Measurements from ENCODE around the gene SOHLH1.

Gene SOHLH1

DNA sequence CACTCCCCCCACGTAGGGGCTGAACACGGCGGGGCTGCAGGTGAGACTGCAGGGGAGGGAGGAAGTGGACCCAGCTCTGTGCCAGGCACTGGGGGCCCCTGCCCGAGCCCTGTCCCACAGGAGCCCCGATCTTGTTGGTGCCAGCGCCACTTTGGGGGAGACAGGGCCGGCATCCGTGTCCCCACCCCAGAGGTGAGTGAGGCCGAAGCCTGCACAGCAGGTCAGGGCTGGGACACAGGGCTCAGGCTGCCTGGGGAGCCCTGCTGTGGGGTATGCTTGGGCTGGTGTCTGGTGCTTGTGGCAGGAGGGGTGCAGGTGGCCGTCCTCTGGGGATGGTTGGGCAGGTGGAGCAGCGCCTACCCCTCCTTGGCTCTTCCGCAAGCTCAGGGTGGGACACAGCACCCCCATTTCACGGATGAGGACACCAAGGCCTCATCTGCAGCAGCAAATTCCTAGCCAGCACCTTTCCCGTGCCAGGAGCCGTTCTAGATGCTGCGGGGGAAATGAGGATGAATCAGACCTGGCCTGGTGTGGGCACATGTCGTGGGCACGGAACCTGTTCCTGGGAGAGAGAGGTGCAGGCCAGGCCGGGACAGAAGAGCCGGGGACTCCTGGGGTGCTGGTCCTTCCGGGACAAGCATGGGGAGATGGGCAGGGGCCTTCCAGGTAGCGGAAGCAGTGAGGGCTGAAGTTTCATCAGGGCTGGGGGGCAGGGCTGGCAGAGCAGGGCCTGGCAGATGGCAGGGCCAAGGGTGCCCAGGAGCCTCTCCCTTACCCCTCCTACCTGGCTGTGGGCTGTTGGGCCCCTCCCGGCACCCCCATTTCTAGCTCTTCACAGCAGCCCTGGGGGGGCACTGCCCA, 37.9 kb upstream of the SOHLH1 start:
- H3K36me3 Mint-ChIP-seq (ENCODE audit: low read depth): no peaks in the 10 kb centered on the region
- DNase-seq: no peak
- no peak overlapping the region for H3K27ac Mint-ChIP-seq
- H3K27me3 Mint-ChIP-seq: peaks cover 20% of the 10 kb centered on the region
- H3K4me1 Mint-ChIP-seq (ENCODE audit: low read depth): no peaks in the 10 kb centered on the region
- H3K4me3 Mint-ChIP-seq: no peak overlapping the region
- H3K9me3 Mint-ChIP-seq: peaks cover 2% of the 10 kb centered on the region

DNA sequence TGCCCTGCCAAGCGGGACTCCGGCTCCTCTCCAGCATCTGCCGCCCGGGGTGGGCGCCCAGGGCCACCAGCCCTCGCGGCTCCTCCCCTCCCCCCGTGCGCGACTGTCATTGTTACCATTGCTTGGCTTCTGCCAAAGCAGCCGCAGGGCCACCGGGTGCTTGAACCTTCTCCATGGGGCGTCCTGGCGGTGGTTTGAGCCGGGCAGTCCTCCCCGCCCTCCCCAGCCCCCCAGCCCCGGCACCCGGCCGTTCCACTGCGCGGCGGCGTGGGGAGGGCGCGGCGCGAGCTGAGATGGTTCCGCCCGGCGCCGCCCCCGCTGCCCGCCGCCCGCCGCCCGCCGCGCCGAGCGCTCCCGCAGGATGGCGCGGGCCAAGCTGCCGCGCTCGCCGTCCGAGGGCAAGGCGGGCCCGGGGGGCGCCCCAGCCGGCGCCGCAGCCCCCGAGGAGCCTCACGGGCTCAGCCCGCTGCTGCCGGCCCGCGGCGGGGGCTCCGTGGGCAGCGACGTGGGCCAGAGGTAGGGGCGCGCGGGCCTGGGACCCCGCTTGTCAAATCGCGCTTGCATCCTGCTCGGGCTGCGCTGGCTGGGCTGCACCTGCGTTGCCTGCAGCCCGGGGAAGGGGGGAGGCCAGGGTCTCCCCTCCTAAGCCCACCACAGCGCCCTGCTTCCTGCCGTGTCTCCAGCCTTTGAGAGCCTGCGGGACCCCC, 37.1 kb upstream of the SOHLH1 start:
- Mint-ChIP-seq H3K9me3 (peaks cover 5% of the 10 kb centered on the region), H3K4me1 (ENCODE audit: low read depth) (no peaks in the 10 kb centered on the region), H3K4me3 (no peak overlapping the region), H3K27ac (no peak overlapping the region), H3K36me3 (ENCODE audit: low read depth) (no peaks in the 10 kb centered on the region), H3K27me3 (peaks cover 20% of the 10 kb centered on the region)
- no peak for DNase-seq

DNA sequence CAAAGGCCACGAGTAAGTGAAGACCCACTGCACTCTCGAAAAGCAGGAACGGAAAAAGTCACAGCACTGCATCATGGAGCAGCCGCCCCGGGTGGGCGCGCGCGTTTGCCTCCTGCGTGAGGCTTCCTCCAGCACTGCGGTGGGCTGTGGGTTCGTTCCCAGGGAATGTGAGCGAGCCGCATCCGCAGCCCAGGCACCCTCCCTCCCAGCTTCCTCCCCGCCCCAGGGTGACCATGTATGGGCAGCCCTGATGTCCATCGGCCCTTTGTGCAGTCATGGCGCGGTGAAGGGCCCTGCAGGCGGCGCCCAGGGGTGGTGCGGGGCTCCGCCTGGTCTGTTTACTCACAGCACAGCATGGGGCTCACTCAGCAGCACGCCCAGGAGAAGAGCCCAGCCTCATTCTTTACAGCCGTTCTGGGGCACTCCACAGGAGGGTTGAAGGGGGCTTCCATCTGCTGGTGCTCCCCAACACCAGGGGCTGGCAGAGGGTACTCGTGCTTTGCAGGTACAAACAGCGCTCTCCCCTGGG, 35.4 kb upstream of the SOHLH1 start:
- Mint-ChIP-seq H3K36me3 (ENCODE audit: low read depth) (no peaks in the 10 kb centered on the region), H3K4me1 (ENCODE audit: low read depth) (no peaks in the 10 kb centered on the region), H3K4me3 (no peak overlapping the region), H3K27me3 (peaks cover 20% of the 10 kb centered on the region), H3K27ac (no peak overlapping the region), H3K9me3 (peaks cover 10% of the 10 kb centered on the region)
- DNase-seq: no peak

DNA sequence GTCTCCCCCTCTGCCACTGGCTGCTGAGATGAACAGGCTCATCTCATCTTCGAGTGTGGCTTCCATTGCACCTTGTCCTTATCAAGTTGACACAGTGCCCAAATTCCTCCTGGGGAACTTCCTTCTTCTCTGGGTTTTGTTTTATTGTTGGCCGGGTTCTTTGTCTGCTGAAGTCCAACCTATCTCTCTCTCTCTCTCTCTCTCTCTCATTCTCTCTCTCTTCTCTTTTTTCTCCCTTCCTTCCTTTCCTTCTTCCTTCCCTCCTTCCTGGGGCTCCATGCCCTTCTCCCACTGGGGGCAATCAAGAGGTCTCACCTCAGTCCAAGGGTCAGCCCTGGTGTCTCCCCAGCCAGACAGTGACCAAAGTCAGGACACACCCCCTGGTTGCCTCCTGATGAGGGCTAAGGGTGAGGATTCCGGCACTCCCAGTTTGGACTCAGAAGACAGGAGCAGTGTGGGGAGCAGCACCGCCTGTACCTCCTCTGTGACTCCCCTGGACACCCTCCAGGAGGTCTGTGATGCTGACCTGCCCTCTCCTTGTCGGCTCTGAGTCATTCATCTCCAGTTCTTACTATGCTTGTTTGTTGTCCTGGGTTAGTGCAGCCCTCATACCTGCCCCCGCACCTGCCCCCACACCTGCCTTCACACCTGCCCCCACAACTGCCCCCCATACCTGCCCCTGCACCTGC, 33.4 kb upstream of the SOHLH1 start:
- H3K4me3 Mint-ChIP-seq: no peak overlapping the region
- H3K27ac Mint-ChIP-seq: no peak overlapping the region
- H3K27me3 Mint-ChIP-seq: peaks cover 19% of the 10 kb centered on the region
- peaks cover 10% of the 10 kb centered on the region for H3K9me3 Mint-ChIP-seq
- DNase-seq: no peak
- H3K4me1 Mint-ChIP-seq (ENCODE audit: low read depth): no peaks in the 10 kb centered on the region
- no peaks in the 10 kb centered on the region for H3K36me3 Mint-ChIP-seq (ENCODE audit: low read depth)

DNA sequence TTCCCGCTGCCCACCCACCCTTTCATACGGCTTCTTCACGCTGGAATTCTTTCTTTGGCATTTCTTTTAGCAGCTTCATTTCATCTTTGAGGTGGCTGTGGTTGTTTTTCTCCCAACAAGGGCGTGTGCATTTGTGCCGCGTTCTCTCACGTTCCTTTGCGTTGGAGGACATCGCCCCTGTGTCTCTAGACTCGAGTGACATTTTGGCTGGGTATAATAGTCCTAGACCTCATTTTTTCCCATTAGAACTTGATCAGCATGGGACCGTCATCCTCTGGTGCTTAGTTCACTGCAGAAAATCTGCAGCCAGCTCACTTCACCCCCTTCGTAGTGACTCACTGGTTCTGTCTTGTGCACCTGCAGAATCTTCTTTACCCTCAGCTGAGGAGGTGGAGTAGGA, 32.2 kb upstream of the SOHLH1 start:
- no peak for DNase-seq
- no peak overlapping the region for H3K4me3 Mint-ChIP-seq
- peaks cover 10% of the 10 kb centered on the region for H3K9me3 Mint-ChIP-seq
- H3K36me3 Mint-ChIP-seq (ENCODE audit: low read depth): no peaks in the 10 kb centered on the region
- H3K27ac Mint-ChIP-seq: no peak overlapping the region
- peaks cover 13% of the 10 kb centered on the region for H3K27me3 Mint-ChIP-seq
- H3K4me1 Mint-ChIP-seq (ENCODE audit: low read depth): no peaks in the 10 kb centered on the region

DNA sequence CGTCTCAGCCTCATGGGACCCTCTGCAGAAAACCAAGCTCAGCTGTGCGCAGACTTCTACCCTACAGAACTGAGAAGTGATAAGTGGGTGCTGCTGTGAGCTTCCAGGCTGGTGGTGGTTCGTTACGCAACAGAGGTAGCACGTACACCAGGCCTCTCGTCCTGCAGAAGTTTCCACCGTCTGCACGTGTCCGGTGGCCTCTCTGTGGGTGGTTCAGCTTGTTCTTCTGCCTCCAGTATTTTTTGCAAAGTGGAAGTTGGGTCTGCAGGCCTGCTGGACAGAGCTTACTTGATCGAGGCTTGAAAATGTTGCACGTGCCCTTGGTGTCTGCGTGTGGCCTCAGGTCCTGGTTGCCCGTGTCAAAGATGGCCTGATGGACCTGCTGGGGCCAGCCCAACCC, 30.2 kb upstream of the SOHLH1 start:
- Mint-ChIP-seq H3K4me3 (no peak overlapping the region), H3K4me1 (ENCODE audit: low read depth) (no peaks in the 10 kb centered on the region), H3K27me3 (peaks cover 13% of the 10 kb centered on the region), H3K9me3 (peaks cover 10% of the 10 kb centered on the region), H3K36me3 (ENCODE audit: low read depth) (no peaks in the 10 kb centered on the region), H3K27ac (no peak overlapping the region)
- no peak for DNase-seq

DNA sequence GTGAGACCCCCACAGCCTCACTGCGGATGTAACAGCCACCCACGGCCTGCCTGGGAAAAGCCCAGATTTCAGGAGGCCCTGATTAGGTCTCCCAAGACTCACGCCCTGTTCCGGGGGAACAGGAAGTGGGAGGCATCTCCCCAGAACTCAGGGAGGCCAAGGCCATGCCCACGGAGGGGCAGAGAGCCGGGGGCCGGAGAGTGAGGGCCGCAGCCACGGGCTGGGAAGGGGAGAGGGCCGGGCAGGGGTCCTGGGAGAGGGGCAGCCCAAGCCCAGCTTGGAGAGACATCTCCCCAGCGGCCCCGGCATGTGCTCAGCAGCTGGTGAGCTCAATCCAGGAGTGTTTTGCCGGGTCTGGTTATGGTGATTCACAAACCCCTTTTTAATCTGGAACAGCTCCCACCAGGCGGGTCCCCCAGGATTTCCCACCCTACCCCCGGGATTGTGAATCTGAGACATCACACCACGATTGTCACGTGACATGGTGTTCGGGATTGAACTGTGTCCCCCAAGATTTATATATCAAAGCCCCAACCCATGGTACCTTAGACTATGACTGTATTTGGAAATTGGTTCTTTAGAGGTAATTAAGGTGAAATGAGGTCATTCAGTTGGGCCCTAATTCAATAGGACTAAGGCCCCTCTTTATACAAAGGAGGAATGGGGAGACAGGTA, 29.3 kb upstream of the SOHLH1 start:
- Mint-ChIP-seq H3K27me3 (peaks cover 8% of the 10 kb centered on the region), H3K36me3 (ENCODE audit: low read depth) (no peaks in the 10 kb centered on the region), H3K4me3 (no peak overlapping the region), H3K4me1 (ENCODE audit: low read depth) (no peaks in the 10 kb centered on the region), H3K9me3 (peaks cover 10% of the 10 kb centered on the region), H3K27ac (no peak overlapping the region)
- no peak for DNase-seq

DNA sequence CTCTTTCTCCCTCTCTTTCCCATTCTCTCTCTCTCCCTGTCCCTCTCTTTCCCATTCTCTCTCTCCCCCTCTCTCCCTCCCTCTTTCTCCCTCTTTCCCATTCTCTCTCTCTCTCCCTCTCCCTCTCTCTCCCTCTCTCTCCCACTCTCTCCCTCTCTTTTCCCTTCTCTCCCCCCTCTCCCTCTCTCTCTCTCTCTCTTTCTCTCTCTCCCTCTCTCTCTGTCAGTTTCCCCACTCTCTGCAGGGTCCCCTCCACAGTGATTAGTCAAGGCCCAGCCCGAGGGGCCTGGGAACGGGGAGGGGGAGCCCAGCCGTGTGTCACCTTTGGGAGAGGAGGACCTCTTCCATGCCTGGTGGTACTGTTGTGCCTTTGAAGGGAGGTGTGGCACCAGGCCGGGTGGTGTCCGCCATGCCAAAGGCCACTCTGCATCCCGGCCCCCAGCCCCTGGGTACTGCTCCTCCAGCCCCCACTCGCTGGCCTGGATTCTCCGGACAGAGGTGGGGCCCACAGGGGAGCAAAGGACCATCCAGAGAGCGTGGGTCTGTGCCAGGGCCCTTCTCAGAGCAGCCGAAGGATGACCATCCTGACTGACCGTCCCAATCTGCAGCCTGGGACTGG, 28.1 kb upstream of the SOHLH1 start:
- peaks cover 8% of the 10 kb centered on the region for H3K9me3 Mint-ChIP-seq
- H3K27me3 Mint-ChIP-seq: peaks cover 8% of the 10 kb centered on the region
- H3K36me3 Mint-ChIP-seq (ENCODE audit: low read depth): no peaks in the 10 kb centered on the region
- no peak overlapping the region for H3K27ac Mint-ChIP-seq
- H3K4me1 Mint-ChIP-seq (ENCODE audit: low read depth): no peaks in the 10 kb centered on the region
- no peak overlapping the region for H3K4me3 Mint-ChIP-seq
- DNase-seq: no peak

DNA sequence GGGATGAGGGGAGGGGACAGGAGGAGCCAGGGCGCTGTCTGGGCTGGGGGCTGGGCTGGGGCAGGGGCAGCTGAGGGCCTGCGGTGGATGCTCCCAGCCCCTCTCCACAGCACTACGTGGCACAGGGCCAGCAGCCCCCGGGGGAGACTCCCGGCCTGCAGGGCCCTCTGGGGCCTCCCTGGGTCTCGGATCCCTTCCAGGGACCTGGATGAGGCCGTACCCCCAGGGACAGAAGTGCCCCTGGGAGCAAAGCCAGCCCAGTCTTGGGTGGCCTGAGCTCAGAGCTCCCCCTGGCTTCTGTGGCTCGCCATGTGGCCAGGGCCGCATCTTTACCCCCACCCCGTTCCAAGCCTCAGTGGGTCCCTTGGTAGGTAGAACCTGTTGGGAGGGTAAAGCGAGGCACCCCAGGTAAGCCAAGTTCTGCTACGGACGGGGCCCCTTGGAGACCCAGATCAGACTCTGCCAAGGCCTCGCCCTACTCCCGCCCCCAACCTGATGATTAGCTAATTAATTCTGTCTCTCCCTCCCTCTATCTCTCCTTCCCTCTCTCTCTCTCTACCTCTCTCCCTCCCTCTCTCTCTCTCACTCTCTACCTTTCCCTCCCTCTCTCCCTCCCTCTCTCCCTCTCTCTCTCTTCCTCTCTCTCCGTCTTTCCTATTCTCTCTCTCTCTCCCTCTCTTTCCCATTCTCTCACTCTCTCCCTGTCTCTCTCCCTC, 27.0 kb upstream of the SOHLH1 start:
- Mint-ChIP-seq H3K36me3 (ENCODE audit: low read depth) (no peaks in the 10 kb centered on the region), H3K27me3 (peaks cover 8% of the 10 kb centered on the region), H3K27ac (no peak overlapping the region)

DNA sequence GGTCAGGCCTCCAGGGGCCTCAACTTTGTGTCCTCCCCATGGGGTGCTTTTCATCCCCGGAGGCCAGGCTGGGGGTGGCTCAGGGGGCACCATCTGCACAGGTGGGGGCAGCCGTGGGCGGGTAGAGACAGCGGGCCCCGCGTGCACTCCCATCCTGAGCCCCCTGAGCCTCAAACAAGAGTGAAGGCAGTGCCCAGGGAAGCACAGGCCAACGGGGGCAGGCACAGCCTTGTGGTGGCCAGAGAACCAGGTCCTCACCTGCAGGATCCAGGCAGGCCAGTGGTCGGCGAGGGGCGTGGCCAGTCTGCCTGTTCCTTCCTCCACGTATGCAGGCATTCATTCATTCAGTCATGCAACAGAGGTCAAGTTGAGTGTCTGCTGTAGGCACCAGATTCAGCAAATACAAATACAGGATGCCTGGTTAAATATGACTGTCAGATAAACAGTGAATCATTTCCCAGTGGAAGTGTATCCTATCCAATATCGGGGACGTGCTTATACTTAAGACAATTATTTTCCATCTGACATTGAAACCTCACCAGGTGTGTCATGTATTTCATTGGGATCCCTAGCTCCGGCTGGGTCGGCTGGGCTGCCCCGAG, 25.0 kb upstream of the SOHLH1 start:
- Mint-ChIP-seq H3K4me1 (ENCODE audit: low read depth) (no peaks in the 10 kb centered on the region), H3K27ac (no peak overlapping the region), H3K4me3 (no peak overlapping the region), H3K36me3 (ENCODE audit: low read depth) (no peaks in the 10 kb centered on the region), H3K9me3 (no peaks in the 10 kb centered on the region), H3K27me3 (peaks cover 8% of the 10 kb centered on the region)
- no peak for DNase-seq

More for the DNA sequence above, 27.0 kb upstream of the SOHLH1 start:
- peaks cover 4% of the 10 kb centered on the region for H3K9me3 Mint-ChIP-seq
- no peak overlapping the region for H3K4me3 Mint-ChIP-seq
- no peaks in the 10 kb centered on the region for H3K4me1 Mint-ChIP-seq (ENCODE audit: low read depth)
- DNase-seq: no peak

DNA sequence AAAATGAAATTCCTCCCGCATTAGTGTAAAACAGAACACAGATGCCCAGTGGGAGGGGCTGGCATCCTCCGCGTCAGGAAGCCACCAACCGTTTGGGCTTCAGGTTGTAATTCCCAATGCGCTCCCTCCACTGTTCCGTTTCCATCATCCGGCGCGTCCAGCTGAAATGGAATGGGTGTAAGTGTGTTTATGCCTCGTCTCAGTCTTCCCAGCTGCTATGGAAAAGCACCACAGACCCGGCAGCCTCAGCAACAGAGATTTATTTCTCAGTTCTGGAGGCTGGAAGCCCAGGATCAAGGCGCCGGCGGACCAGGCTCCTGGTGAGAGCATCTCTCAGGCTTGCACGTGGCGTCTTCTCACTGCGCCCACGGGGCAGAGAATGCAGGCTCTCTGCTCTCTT, 23.1 kb upstream of the SOHLH1 start:
- H3K9me3 Mint-ChIP-seq: no peaks in the 10 kb centered on the region
- H3K4me1 Mint-ChIP-seq (ENCODE audit: low read depth): no peaks in the 10 kb centered on the region
- no peaks in the 10 kb centered on the region for H3K36me3 Mint-ChIP-seq (ENCODE audit: low read depth)
- no peak overlapping the region for H3K27ac Mint-ChIP-seq
- DNase-seq: no peak
- no peak overlapping the region for H3K4me3 Mint-ChIP-seq
- H3K27me3 Mint-ChIP-seq: peaks cover 12% of the 10 kb centered on the region

DNA sequence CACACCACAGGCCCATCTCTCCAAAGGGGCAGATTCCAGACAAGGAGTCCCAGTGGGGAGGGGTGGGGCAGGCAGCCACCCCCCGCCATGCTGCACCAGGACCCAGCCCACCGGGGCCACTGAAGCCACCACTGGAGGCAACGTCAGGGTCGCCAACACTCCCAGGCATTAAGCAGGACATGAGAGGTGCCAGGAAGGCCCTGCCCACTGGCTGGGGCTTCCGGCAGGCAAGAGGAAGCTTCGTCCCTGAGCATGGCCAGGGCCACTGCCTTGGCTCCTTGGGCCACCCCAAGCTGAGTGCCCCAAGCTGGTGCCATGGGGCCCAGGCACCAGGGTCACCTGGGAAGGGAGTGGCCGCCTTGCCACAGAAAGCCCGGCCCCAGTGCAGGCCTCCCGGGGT, 20.2 kb upstream of the SOHLH1 start:
- H3K27me3 Mint-ChIP-seq: peaks cover 33% of the 10 kb centered on the region
- no peak overlapping the region for H3K27ac Mint-ChIP-seq
- DNase-seq: no peak
- H3K9me3 Mint-ChIP-seq: no peaks in the 10 kb centered on the region
- H3K4me1 Mint-ChIP-seq (ENCODE audit: low read depth): no peaks in the 10 kb centered on the region
- H3K4me3 Mint-ChIP-seq: no peak overlapping the region
- H3K36me3 Mint-ChIP-seq (ENCODE audit: low read depth): no peaks in the 10 kb centered on the region

DNA sequence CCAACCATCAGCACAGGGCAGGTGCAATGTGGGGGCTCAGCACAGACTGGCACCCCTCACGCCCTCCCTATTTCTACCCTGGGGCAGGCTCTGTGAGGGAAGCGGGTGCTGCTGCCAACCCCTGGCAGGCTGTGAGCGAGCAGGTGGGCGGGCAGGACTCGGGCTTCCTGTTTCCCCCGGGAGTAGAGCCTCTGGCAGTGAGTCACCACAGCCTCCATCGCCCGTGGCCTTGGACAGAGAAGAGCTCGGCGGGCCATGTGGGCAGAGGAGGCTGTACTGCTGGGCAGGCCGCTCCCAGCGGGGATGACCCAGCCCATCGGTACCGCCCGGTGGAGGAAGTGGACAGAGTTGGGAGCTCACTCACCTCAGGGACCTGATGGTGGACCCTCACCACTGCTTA, 19.3 kb upstream of the SOHLH1 start:
- no peaks in the 10 kb centered on the region for H3K4me1 Mint-ChIP-seq (ENCODE audit: low read depth)
- DNase-seq: no peak
- H3K27me3 Mint-ChIP-seq: peaks cover 36% of the 10 kb centered on the region
- H3K9me3 Mint-ChIP-seq: no peaks in the 10 kb centered on the region
- H3K27ac Mint-ChIP-seq: no peak overlapping the region
- no peaks in the 10 kb centered on the region for H3K36me3 Mint-ChIP-seq (ENCODE audit: low read depth)
- no peak overlapping the region for H3K4me3 Mint-ChIP-seq
